HG03097 (cell line): Measurements from ENCODE around the gene MTG1.
"Not testable (repeated sequence)": the region's sequence is repeated elsewhere in the genome, so short reads cannot be mapped to it uniquely, and the experiment has no call there.

Experiments used
- ATAC-seq: cut with Tn5 transposase; IDR thresholded peaks from one replicate; pipeline ENCODE4 v1.9.1; 2021; ENCODE audit not compliant: unreplicated experiment, low FRiP score

The MTG1 gene

GRCh38 chr10:133358162-133358924 is 35.6 kb upstream of the MTG1 start:
- ATAC-seq: no peak

GRCh38 chr10:133358925-133359310 is 35.0 kb upstream of the MTG1 start:
- no peak for ATAC-seq

DNA sequence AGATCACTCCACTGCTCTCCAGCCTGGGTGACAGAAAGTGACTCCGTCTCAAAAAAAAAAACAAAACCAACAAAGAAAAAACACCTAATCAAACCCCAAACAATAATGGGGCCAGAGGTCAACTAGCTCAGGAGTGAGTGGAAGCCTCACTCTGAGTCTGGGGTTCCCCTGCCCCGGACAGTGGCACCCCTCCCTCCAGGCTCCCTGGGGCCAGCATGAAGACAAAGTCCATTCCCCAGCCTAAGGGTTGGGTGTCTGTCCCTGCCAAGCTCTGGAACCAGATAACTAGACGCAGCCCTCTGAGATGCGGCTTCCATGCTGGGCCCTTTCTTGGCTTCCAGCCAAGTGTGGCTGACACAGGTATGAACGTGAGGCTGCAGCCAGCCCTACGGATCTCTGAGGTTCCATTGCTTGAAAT is 34.4 kb upstream of the MTG1 start:
- ATAC-seq: no peak

DNA sequence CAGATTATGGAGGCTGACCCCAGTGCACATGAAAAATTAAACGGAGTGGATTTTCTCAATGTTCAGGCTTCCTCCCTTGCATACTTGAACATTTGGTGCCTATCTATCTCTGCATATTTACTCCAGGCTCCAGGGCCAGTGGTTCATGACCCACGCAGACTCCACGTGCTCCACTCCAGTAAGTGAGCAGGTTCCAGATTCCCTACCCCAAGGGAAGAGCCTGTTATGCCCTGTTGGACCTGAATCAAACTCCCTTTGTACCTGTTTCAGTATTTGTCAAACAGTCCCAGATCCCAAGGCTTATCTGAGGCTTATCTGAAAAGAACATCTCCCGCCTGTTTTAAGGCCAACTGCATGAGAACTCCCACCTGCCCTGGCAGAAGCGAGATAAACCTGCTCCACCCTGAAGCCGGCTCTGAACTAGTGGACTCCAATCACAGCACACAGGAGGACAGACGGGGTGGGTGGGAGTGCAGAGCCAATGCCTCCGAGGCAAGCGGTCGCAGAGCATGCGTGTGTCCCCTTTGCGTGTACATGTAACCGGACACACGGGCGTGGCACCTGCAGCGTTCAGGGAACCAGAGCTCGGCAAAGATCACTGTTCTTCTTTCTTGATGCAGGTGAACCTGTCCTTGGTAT is 33.9 kb upstream of the MTG1 start:
- ATAC-seq: no peak

GRCh38 chr10:133361227-133361626 is 32.7 kb upstream of the MTG1 start:
- ATAC-seq: no peak

- ATAC-seq: no peak
Measured at GRCh38 chr10:133361773-133362441, 32.0 kb upstream of the MTG1 start.

- no peak for ATAC-seq
Measured at GRCh38 chr10:133362846-133363245, 31.1 kb upstream of the MTG1 start.

- no peak for ATAC-seq
Measured at GRCh38 chr10:133364645-133365431, 29.1 kb upstream of the MTG1 start.

DNA sequence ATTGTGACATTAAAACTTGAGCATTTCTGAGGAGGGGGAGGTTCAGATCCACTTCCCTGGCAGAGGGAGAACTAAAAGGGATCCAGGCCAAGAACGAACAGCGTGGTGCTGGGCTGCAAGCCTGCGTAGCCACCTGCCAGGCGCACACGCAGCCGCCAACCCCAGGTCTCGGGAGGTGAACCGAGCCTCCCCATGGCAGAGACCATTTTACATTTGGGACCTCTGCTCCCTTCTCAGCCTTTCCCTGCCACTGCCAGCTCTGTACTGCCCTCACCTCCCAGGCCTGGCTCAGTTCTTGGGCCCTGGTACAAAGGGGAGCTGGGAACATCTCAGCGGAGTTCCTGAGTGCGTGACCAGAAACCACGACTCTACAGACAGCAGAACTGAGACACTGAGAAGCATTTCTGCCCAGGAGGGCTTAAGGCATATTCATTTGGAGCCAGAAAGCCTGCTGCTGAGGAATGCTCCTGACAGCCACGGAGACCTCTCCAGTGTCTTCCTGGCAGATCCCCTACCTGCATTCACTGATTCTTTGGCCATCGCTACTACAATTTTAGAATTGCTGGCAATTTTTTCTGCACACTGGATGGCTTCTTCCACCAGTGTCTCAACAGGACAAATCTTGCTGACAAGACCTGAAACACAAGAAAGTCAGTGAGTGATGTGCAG is 28.4 kb upstream of the MTG1 start:
- no peak for ATAC-seq

GRCh38 chr10:133366130-133366478 is 27.9 kb upstream of the MTG1 start:
- ATAC-seq: no peak

DNA sequence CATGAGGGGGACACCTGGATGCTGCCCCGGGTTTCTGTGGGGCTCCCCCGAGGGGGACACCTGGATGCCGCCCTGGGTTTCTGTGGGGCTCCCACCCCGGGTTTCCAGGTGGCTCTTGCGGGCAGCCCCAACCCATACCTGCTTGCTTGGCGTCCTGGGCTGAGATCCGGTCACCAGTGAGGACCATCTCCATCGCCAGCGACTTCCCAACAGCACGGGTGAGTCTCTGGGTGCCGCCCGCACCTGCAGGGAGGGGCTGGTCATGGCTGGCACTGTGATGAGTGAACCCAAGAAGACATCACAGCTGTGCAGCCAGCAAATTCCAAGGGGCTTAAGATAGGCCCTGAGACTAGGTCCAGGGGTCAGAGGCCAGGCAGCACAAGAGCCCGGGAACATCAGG is 27.2 kb upstream of the MTG1 start:
- no peak for ATAC-seq

GRCh38 chr10:133367461-133367860 is 26.5 kb upstream of the MTG1 start:
- ATAC-seq: not testable (repeated sequence)

GRCh38 chr10:133368153-133368552 is 25.8 kb upstream of the MTG1 start:
- ATAC-seq: no peak

DNA sequence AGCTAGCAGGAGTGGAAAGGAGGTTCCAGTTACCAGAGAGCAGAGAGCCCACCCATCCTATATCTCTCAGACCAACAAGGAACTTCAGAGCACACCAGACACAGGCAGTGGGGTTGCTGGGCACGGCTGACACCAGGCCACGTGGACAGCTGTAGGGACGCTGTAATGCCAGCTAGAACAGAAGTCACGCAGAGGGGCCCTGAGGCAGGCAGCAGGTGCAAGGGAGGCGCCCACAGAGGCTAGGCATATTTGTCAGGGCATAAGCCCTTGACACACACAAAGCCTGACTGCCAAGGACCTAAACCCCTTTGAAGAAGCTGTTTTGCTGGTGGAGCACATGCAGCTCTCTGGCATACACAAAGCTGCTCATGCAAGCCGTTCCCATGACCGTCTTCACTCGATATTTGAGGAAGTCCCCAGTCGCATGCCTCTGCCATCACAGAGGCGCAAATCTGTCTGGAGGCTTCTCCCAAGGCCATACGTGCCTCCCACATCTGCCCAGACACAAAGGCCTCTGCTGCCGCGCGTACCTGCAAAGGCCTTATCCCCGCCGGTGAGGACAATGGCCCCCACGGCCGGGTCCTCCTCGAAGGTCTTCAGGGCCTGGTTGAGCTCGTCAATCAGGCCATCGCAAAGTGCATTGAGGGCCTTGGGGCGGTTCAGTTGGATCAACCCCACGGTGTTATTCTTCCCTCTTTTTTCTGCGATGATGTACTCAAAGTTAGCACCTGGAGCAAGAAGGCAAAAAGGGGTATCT is 23.7 kb upstream of the MTG1 start:
- ATAC-seq: no peak

GRCh38 chr10:133372507-133372906 is 21.4 kb upstream of the MTG1 start:
- ATAC-seq: no peak

GRCh38 chr10:133373174-133374090 is 20.5 kb upstream of the MTG1 start, which contains the start of gene ECHS1:
Gene ECHS1 (minus strand): TSS chr10:133373354. CDS start chr10:133373333, 21 bp downstream.
- peak; percentile 93 for ATAC-seq

GRCh38 chr10:133375357-133376115 is 18.4 kb upstream of the MTG1 start:
- ATAC-seq: no peak

- ATAC-seq: not testable (repeated sequence)
Measured at GRCh38 chr10:133376183-133376582, 17.8 kb upstream of the MTG1 start.
